CD1c-positive myeloid dendritic cell (primary cell): ENCODE measurements around the gene EXOC2.
"Not testable (repeated sequence)": the region's sequence is repeated elsewhere in the genome, so short reads cannot be mapped to it uniquely, and the experiment has no call there.

Experiments used
- DNase-seq: peaks from one replicate; pipeline ENCODE4 v3.0.0-alpha.2; 2016; ENCODE audit errors: extremely low spot score

Gene EXOC2

DNA sequence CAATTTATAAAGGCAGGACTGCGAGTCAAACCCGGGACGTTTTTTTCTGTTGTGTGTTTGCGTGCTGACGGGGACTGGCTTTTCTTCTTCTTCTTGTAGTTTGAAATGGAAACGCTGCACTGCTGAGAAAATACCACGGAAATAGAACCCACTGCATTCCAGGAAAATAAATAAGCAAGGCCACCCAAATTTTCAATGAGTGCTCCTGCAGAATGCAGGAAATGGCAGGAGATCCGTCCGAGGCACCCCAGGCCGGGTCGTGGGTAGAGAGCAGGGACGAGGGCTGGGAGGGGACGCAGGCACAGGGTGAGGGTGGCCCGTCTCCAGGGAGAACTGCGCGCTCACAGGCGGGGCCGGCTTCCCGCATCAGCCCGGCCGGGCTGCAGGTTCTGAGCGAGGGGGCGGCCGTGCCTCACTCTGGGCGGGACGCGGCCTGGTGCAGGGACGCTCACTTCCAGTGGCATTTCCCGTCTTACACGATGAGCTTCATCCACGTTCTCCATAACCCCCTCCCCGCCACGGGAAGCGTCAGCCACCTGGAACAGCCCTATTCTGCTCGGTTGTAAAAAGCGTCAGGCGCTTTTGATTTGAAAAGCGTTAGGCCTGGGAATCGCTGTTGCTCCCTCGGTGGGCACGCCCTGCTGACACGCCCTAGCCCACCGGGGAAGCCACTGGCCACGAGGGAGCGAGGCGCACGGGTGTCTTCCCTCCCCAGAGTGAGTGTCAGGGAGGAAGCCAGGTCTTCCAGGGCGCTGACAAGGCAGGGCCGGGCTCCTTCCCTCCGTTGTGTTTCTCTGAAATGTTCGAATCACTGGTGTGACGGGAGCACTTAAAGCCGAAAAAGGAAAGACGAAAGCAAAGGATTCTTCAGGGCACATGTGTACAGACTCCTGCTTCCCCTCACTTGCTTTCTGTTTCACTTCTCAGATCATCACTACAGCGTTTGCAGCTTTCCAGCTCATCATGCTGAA lies 17.9 kb upstream of the EXOC2 start:
- DNase-seq: peak; percentile 62

DNA sequence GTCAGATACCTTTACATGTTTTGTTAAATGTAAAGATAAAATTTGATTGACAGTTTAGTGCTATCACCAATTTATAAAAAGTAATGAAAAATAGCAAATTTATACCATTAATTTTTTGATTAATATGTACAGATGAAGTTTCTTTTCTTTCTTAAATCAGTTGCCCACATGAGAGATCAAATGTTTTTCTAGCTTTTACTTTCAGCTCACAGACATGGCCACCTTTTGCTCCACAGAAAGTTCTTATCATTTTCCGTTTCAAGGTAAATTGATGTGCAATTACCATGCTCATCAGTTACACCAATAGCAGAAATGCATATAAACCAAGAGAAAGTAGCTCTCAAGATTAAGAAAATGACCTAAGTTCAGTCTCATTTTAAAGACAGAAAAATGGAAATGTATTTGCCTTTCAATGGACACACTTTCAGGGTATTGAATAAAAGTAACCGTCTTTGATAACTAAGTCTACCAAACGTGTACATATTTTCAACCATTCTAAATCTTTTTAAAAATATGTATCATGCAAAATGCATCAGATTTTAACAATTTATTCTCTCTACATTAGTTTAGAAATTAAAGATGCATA lies 16.6 kb upstream of the EXOC2 start:
- DNase-seq: no peak

DNA sequence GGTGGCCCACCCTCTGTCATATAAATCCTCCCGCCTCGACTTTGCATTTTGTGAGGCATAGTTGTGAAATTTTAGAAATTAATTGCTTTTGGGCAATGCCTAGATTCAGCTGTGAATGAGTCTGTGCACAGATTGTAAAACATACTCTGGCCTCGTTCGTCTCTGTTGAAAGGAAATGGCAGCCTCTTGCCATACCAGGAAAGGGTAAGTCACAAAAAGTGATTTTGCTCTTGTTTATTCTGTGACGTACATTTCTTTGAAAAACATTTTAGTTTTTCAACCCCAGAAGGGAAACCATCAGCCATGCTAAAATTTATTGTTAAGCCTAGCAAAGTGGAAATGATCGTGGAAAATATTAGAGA lies 15.3 kb upstream of the EXOC2 start:
- DNase-seq: no peak

DNA sequence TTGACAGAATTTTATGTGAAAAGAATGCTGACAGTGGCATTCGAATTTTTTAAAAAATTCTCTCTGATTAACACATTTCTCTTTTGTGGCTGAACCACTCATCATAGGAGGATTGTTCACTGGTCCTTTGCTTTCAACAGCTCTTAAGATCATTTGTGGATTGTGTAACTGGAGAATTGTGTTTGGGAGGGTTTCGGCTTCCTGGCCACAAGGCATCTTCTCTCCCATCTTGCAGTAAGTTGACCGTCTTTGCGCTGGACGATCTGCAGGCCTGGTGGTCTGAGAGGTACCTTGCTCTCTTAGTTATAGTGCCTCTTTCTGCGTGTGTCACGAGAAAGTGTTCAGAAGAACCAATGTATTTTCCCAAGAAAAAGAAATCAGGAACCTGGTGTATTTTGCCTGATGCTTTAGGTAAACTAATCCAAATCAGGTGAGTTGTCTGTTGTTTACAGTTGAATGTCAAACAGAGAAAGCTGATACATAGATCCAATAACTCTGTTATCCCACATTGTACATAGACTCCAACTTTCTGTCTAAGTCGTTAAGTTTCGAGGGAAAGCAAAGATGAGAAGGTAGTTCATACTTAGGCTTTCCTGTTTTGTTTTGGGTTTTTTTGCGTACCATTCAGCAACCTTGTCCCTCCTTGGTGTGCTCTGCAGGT lies 14.8 kb upstream of the EXOC2 start:
- DNase-seq: no peak

DNA sequence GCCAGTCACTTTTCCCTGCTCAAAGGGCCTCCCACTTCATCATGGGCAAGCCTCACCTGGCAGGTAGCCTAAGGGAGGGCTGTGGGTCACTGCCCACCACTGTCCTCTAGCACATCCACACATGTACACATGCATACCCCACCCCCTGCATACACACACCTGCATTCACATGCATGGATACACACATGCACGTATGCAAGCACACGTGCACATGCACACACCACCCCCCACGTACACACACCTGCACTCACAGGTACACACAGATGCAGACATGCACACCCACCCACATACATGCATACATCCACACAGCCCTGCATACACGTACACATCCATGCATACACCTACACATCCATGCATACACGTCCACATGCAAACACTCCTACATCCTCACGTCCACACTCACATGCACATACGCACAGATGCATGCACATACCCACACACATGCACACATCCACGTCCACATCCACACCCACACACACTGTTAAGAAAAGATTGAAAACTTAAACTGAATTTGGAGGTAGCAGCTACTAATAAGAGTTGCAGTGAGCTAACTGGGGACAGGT lies 14.0 kb upstream of the EXOC2 start:
- no peak for DNase-seq

DNA sequence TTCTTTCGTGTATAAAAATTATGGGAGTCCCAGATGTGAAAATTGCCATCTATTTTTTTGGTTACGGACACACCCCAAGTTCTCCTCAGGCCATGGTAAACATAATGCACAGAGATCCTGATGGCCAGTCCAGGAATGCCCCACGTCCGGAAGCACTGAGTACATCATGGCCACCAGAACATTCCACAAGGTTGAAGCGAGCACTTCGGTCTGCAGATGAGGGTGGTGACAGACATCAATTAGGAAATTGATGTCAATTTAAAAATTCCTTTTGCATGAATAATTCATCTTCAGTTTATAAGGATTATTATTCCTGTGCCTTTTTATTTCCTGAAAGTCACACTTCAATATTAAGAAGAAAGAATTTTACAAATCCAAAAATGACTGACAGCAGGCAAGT lies 13.2 kb upstream of the EXOC2 start:
- DNase-seq: no peak

DNA sequence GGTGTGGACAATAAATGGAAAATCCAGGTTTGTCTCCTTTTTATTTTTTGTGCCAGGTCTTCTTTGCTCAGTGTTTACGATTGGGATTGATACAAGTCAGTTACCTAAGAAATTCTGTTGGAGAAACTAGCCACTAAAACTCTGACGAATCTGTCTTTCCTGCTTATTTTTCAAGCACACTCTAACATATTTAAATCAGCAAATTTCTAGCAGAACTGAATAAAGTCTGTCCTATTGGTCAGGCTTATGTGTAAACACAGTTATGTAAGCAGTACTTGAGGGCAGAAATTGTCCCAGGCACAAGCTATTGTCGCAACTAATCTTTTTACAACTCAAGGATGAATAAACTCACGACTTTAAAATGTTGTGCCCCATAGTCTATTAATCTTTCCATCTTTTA lies 12.1 kb upstream of the EXOC2 start:
- no peak for DNase-seq

DNA sequence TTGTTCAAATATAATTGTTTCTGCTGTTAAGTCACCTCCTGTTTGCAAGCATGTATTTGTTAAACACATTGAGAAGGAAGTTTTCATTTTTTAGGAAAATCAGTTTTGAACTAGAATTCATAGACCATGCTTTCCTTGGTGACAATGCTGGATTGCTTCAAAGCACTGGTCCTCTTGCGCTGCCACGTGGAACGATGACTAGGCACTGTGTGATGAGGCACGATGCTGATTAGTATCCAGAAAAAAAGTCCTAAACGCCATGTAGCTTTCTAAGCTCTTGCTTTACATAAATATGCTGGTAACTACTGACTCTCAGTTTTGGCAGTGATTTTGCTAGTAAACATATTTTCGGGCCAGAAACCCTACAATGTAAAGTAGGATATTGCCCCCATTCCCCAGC lies 11.1 kb upstream of the EXOC2 start:
- no peak for DNase-seq

DNA sequence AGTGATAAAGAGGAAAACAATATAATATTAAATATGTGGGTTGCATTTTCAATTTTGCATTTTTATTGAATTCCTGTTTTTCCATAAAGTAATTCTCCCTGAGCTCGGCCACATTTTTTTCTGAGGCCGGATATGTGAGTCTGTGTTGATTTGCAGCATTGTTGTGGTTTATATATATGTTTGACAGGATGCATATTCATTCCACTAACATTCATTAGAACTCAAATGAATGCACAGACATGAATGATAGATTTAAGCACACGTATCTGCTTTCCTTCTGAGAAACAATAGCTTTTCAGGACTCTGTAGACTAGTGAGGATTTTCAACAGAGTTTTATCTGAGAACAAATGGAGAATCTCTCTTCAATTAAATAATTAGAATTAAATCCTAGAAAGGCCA lies 10.6 kb upstream of the EXOC2 start:
- DNase-seq: no peak

DNA sequence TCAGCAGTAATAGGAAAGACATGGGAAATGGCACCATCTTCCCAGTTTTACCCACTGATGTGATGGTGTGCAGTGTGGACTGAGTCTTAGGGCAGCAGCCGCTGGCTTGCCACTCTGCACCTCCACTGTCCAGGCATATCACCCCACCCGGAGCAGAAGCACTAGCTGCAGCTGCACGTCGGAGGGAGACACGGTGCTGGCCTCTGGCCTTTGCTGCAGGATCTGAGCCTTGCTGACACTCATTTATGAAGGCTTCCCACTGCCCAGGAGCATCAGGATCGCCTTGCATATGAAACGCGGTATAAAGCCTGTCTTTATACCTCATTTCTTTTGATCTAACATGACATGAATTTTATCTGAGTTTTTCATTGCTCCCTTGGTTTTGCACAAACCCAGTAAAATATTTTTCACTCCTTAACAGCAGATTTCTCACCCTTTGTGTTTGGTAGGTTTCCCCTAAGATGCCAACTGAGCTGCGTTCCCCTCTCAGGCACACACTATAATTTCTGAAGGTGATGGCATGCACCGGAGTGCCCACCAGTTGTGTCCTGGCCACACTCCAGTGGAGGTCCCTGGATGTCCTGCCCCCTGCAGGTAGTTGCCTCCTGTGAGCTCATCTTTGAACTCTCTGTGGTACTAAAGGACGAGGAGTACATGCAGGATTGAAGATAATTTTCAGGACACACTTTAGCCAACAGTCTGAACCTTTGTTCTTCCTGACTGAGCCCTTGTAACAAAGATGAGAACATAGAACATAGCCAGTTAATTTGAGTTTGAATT lies 9.0 kb upstream of the EXOC2 start:
- no peak for DNase-seq

DNA sequence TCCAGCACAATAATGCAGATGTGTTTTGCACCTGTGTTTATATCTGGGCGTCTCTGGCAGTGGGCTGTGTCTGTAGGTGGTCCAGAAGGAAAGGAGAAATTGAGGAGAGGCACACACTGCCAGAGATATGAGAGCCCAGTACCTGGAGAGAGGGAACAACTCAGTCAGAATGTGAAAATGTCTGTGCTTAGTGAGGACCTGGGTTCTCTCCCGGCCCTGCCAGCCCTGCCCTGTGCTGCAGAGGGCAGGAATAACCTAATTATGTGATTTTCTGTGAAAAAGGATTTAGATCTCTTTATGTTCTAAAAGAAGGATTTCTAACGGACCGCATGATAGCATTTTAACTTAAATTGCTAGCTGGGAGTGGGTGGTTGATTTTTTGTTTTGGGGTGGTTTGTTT lies 8.3 kb upstream of the EXOC2 start:
- DNase-seq: no peak

DNA sequence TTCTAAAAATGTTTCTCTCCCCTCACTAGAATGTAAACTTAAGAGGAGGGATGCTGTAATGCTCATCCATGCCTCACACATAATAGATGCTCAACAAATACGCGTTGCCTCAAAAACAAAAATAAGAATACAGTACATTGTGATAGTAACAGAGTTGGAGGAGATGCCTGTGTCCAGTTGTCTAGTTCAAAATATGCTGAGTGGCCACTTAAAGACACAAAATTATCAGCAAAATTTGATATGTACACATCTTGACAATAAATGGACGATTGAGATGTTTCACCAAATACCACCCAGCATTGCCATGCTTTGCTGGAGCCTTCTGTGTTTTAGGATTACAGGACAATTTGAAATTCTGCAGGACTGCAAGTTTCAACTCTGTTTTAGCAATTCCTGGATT lies 7.6 kb upstream of the EXOC2 start:
- no peak for DNase-seq

DNA sequence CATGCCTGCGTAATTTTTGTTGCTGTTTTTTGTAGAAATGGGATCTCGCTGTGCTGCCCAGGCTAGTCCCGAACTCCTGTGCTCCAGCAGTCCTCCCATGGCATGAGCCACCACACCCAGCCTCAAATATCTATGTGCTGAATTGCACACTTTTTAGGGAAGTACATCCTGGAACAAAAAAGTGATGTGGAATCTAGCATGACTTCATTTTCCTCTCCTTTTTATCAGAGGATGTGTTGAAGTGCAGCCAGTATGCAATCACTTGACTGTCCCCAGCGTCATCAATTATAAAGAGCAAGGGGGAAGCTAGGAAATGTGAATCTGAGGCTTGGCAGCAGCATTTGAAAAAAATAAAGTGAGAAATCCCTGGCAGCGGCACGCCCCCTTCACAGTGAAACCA lies 6.4 kb upstream of the EXOC2 start:
- peak; percentile 14 for DNase-seq

DNA sequence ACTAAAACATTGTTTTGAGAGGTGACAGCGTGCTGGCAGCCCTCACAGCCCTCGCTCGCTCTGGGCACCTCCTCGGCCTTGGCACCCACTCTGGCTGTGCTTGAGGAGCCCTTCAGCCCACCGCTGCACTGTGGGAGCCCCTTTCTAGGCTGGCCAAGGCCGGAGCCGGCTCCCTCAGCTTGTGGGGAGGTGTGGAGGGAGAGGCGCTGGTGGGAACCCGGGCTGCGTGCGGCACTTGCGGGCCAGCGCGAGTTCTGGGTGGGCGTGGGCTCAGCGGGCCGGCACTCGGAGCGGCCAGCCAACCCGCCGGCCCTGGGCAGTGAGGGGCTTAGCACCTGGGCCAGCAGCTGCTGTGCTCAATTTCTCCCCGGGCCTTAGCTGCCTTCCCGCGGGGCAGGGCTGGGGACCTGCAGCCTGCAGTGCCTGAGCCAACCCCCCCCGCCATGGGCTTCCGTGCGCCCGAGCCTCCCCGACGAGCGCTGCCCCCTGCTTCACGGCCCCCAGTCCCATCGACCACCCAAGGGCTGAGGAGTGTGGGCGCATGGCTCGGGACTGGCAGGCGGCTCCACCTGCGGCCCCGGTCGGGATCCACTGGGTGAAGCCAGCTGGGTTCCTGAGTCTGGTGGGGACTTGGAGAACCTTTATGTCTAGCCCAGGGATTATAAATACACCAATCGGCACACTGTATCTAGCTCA lies 1.6 kb upstream of the EXOC2 start:
- not testable (repeated sequence) for DNase-seq

DNA sequence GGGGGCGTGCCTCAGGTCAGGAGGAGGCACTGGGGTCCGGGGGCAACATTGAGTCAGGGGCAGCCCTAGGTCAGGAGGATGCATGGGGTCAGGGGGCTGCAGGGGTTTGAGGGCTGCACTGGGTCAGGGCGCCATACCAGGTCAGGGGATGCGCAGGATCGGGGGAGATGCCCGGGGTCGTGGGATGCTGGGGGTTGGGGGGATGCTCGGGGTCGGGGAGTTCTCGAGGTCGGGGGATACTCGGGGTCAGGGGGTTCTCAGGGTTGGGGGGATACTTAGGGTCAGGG lies 727 bp upstream of the EXOC2 start:
- no peak for DNase-seq

DNA sequence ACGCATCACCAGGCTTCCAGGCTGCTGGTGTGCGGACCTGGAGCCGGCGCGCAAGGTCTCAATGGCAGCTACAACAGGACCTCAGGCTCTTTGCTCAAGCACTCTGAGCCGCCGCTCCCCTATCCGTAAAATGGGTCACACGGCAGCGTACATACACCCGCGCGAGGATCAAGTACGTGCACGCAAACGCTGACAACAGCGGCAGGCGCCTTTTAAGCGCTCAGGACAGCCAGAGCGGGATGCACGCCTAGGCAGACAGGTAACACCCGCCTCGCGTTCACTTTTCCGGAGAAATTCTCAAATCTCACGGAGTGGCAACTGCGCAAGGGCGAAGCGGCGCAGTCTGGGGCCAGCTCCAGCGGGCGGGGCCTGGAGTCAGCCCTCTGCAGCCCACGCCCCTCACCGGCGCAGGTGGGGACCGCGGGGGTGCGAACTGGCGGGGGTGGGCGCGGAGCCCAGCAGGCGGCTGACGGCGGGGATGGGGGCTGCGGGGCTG lies 535 bp downstream of the EXOC2 start:
- peak; percentile 71 for DNase-seq

DNA sequence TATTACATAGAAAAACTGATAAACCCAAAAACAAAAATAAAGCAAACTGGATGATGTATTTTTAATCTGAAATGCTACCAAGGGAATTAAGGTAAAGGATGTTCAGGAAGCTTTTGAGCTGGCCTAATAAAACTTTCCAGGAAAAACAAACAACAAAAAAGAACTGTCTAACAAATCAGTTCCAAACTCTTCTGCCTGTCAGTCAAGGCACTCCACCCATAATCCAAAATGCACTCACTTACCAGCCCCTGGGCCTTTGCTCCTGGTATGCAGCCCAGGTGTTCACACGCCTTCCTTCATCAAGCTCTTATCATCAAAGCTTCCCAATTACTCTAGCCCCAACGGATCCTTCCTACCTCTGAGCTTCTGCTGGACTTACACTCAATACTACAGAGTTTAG lies 3.7 kb downstream of the EXOC2 start:
- DNase-seq: no peak

DNA sequence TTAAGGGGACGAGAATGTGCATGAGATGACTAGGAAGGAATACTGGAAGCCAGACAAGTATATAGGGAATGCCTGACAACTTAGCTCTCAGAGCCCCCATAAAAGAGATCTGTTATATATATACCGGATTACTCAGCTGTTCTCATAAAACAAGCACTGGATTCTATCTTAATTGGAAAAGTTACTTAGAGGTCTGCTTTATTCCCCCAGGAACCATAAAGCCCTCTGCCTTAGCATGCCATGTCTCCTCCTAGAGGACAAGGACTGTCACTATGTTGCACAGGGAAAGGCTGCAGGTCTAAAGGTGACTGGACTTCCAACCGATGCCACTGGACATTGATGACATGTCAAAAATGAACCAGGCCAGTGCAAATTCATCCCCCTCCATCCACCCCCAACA lies 6.4 kb downstream of the EXOC2 start:
- no peak for DNase-seq

DNA sequence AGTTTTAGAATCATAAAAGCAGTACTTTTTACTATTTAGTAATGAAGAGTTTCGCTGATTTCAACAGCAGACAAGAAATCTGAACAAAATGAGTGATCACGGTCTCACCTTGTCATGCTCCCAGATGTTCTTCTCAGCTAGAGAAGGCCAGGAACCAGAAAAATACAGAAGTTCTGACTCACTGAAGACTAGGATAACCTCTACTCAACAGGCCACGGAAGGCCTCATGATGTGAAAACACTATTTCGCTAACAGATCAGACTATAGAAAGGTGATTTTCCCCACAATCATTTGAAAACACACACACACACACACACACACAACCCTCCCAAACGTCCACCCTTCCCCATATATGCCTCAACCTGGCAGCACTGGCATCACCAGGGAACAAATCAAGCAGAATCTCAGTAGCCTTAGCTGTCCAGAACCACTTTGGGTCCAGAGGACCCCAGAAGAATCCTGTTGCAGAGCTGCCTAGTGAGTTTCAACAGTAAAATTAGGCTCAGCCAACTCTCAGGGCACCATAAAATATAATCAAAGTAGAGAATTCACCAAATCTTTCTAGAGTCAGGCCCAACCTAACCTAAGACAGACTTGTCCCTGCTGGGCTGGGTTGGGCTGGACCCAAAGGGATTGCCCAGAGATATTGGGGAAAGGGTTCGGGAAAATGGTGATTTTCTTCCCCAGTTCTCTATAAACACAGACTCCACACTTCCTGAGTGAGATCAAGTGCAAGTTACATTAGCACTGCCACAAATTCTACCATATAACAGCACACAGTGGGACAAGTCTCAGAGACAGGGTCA lies 7.9 kb downstream of the EXOC2 start:
- peak; percentile 24 for DNase-seq

DNA sequence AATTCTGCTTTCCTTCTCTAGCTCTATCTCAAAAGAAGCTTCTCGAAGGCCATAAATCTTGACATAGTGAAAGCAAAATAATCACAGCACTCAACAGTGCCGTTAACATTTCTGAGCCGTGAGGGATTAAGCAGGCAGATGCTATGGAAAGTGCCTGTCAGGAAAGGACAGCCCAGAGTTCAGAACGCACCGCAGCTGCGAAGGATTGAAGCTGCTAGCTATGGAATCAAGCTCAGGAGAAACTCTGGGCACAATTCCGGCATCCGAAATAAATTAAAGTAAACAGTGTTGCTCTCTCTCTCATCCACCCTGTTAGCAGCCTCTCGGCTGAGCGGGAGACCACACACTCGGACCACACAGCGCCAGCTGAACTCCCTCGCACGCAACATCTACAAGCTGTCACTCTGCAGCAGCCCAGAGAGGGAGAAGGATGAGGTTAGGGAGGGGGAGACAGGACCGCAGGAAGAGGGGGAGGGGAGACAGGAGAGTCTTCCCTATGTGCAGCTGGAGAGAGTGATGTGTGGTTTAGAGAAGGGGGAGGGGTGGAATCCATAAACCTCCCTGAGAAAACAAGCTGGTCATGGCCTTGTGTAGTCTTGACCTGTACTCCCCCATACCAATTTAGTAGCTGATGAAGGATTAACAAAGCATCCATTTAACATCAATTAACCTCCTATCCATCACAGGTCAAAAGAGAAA lies 9.0 kb downstream of the EXOC2 start:
- no peak for DNase-seq
